Endodermal cell (in vitro differentiated cells): ENCODE data around the gene NSFL1C. TPM values are rescaled to one million over a fixed set of nuclear protein-coding genes. Genes with fewer than 3 reads are reported as not detected.

Experiments used
- DNase-seq: peaks from one replicate; pipeline ENCODE4 v3.0.0-alpha.2; 2017
- H3K27ac ChIP-seq: 2 replicates; pipeline ENCODE4 v1.5.1; 2013; ENCODE audit warnings: mild to moderate bottlenecking, low read depth, low read length, moderate library complexity
- H3K27me3 ChIP-seq: 2 replicates; pipeline ENCODE4 v1.6.1; 2013; ENCODE audit warnings: mild to moderate bottlenecking, low read length, moderate library complexity; ENCODE audit not compliant: insufficient read depth, control insufficient read depth, poor library complexity, severe bottlenecking
- H3K36me3 ChIP-seq: 2 replicates; pipeline ENCODE4 v1.7.0; 2013; ENCODE audit warnings: mild to moderate bottlenecking, low read length, moderate library complexity; ENCODE audit not compliant: control insufficient read depth, insufficient read depth
- H3K4me1 ChIP-seq: one replicate; pipeline ENCODE4 v1.7.0; 2013; ENCODE audit warnings: low read length; ENCODE audit not compliant: control insufficient read depth, insufficient read depth
- H3K4me3 ChIP-seq: 2 replicates; pipeline ENCODE4 v1.5.1; 2013; ENCODE audit warnings: mild to moderate bottlenecking, low read length, moderate library complexity
- H3K9ac ChIP-seq: 2 replicates; pipeline ENCODE4 v1.6.1; 2013; ENCODE audit warnings: mild to moderate bottlenecking, low read length, moderate library complexity; ENCODE audit not compliant: poor library complexity, severe bottlenecking; ENCODE audit errors: extremely low read depth
- H3K9me3 ChIP-seq: 2 replicates; pipeline ENCODE4 v1.6.1; 2013; ENCODE audit warnings: mild to moderate bottlenecking, low read length, moderate library complexity; ENCODE audit not compliant: control insufficient read depth
- H3K27ac Mint-ChIP-seq: 2 replicates; pipeline ENCODE4 v1.8.0; 2020; ENCODE audit warnings: mixed read lengths
- H3K27me3 Mint-ChIP-seq: 2 replicates; pipeline ENCODE4 v1.8.0; 2021; ENCODE audit warnings: mild to moderate bottlenecking, mixed read lengths; ENCODE audit not compliant: insufficient read depth
- H3K36me3 Mint-ChIP-seq: 2 replicates; pipeline ENCODE4 v1.8.0; 2020; ENCODE audit warnings: low read depth, mixed read lengths
- H3K4me1 Mint-ChIP-seq: 2 replicates; pipeline ENCODE4 v1.8.0; 2020; ENCODE audit warnings: mixed read lengths
- H3K4me3 Mint-ChIP-seq: 2 replicates; pipeline ENCODE4 v1.8.0; 2020; ENCODE audit warnings: mild to moderate bottlenecking, moderate library complexity, mixed read lengths
- H3K9me3 Mint-ChIP-seq: 2 replicates; pipeline ENCODE4 v1.8.0; 2020; ENCODE audit warnings: mild to moderate bottlenecking, mixed read lengths
- WGBS, 2 experiments: methylation state at CpG; one replicate each; pipeline versions ENCODE4 v1.1.5 to v1.1.7; 2013; ENCODE audit warnings: missing lambda C conversion rate in 2 of 2, mixed read lengths in 1 of 2; ENCODE audit not compliant: insufficient coverage in 1 of 2, insufficient read length in 1 of 2; 5-methylcytosine and 5-hydroxymethylcytosine counted together
- total RNA-seq, 2 donors: library from RNA; stranded (reverse); fragmentation: NEBNext Ultra II Directional in 1 of 2; extraction: Animal tissue kit (Norgen Biotek cat#: 25700) in 1 of 2; gene quantifications; 2 replicates in 1 of 2; 3 replicates in 1 of 2; pipeline ENCODE4 v1.2.1, GENCODE V29; 2021
- TF ChIP-seq, protein P1 (sequence below): fragments of 200-600 bp; sonication (generic); conservative IDR thresholded peaks from 2 replicates; pipeline ENCODE4 v1.5.0; 2021; ENCODE audit warnings: antibody characterized with exemption, mild to moderate bottlenecking

Gene NSFL1C
- total RNA-seq, 2 donors from 2014 or later, result 90.9 to 117 TPM

DNA sequence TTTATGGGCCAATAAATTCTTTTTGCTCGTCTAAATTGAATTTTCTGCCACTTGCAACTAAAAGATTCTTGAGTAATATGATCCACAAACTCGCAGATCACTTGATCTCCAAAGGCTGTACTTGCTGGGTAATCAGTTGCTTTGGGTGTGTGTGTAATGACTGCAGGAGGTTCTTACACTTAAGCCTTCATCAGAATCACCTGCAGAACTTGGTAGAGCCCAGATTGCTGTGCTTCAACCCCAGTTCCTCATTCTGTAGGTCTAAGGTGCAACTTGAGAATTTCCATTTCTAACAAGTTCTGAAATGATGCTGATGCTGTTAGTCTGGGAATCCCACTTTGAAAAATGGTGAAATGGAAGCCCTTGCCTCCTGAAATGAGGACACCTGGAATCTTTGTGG, 60.8 kb downstream of the NSFL1C start:
- Histone ChIP-seq H3K9ac (no peak overlapping the region), H3K27ac (no peak overlapping the region), H3K9me3 (no peaks in the 10 kb centered on the region), H3K27me3 (peaks cover 8% of the 10 kb centered on the region), H3K4me3 (no peak overlapping the region), H3K36me3 (no peaks in the 10 kb centered on the region), H3K4me1 (no peaks in the 10 kb centered on the region)
- Mint-ChIP-seq H3K4me1 (no peaks in the 10 kb centered on the region), H3K27me3 (peaks cover 41% of the 10 kb centered on the region), H3K4me3 (no peak overlapping the region), H3K36me3 (no peaks in the 10 kb centered on the region), H3K9me3 (peaks cover 3% of the 10 kb centered on the region), H3K27ac (no peak overlapping the region)
- TF ChIP-seq, protein P1, sequence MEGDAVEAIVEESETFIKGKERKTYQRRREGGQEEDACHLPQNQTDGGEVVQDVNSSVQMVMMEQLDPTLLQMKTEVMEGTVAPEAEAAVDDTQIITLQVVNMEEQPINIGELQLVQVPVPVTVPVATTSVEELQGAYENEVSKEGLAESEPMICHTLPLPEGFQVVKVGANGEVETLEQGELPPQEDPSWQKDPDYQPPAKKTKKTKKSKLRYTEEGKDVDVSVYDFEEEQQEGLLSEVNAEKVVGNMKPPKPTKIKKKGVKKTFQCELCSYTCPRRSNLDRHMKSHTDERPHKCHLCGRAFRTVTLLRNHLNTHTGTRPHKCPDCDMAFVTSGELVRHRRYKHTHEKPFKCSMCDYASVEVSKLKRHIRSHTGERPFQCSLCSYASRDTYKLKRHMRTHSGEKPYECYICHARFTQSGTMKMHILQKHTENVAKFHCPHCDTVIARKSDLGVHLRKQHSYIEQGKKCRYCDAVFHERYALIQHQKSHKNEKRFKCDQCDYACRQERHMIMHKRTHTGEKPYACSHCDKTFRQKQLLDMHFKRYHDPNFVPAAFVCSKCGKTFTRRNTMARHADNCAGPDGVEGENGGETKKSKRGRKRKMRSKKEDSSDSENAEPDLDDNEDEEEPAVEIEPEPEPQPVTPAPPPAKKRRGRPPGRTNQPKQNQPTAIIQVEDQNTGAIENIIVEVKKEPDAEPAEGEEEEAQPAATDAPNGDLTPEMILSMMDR, result no peak
- 77 to 100% methylated on average over 1 to 2 of the region's 2 CpGs for WGBS, 2 experiments
- no peak for DNase-seq

DNA sequence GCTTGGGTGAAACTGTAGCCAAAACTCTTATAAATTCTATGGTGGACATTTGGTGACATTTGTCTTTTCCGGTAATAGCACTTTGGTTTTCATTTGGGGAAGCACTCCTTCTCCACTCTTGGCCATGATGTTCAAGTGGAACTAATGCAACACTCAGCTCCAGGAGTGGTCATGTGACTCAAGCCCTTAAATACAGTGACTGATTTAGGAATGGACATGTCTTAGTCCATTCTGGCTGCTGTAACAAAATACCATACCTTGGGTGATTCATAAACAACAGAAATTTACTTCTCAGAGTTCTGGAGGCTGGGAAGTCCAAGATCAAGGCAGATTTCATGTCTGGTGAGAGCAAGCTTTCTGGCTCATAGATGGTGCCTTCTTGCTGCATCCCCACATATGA, 63.0 kb downstream of the NSFL1C start:
- Mint-ChIP-seq H3K36me3 (no peaks in the 10 kb centered on the region), H3K27me3 (peaks cover 43% of the 10 kb centered on the region), H3K9me3 (peaks cover 3% of the 10 kb centered on the region), H3K27ac (no peak overlapping the region), H3K4me3 (no peak overlapping the region), H3K4me1 (no peaks in the 10 kb centered on the region)
- Histone ChIP-seq H3K4me1 (no peaks in the 10 kb centered on the region), H3K27ac (no peak overlapping the region), H3K4me3 (no peak overlapping the region), H3K9ac (no peak overlapping the region), H3K9me3 (no peaks in the 10 kb centered on the region), H3K27me3 (peaks cover 8% of the 10 kb centered on the region), H3K36me3 (no peaks in the 10 kb centered on the region)
- DNase-seq, result no peak
- TF ChIP-seq, protein P1, result no peak
- WGBS, 2 experiments, result 56 to 61% methylated on average over 1 of the region's 1 CpG

DNA sequence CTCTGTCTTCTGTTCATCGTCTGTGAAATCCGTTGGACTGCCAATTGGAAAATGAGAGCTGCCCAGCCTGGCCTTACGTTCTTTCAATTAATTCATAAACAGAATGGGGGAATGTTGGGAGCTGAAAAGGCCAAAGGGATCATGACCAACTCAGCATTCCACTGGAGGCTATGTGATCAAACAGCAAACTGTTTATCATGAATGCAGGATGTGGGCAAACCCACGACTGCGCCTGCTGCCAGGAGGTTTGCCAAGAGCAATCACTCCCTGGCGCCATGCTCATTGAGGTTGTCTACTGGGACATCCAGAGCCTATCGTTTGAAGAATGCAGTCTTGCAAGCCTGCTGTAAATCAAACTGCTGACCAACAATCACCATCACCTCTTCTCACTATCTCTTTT, 64.5 kb downstream of the NSFL1C start:
- TF ChIP-seq, protein P1, result no peak
- H3K27me3 Mint-ChIP-seq, result peaks cover 47% of the 10 kb centered on the region
- DNase-seq, result no peak
- Histone ChIP-seq H3K27ac (no peak overlapping the region), H3K4me3 (no peak overlapping the region), H3K9ac (no peak overlapping the region), H3K36me3 (no peaks in the 10 kb centered on the region), H3K9me3 (no peaks in the 10 kb centered on the region), H3K27me3 (peaks cover 7% of the 10 kb centered on the region), H3K4me1 (no peaks in the 10 kb centered on the region)
- no peaks in the 10 kb centered on the region for H3K4me1 Mint-ChIP-seq
- WGBS, 2 experiments, result 92 to 95% methylated on average over 5 to 7 of the region's 7 CpGs
- no peak overlapping the region for H3K4me3 Mint-ChIP-seq
- no peak overlapping the region for H3K27ac Mint-ChIP-seq
- peaks cover 3% of the 10 kb centered on the region for H3K9me3 Mint-ChIP-seq
- no peaks in the 10 kb centered on the region for H3K36me3 Mint-ChIP-seq
